Measurements from ENCODE around the gene TNNC2. TPM values are rescaled to one million over a fixed set of nuclear protein-coding genes. Genes with fewer than 3 reads are reported as not detected.
"Not testable (repeated sequence)": the region's sequence is repeated elsewhere in the genome, so short reads cannot be mapped to it uniquely, and the experiment has no call there.

TNNC2 gene
- total and polyA plus RNA-seq, 2 experiments from 2014 or later: 0.83 TPM; not detected in 1

DNA sequence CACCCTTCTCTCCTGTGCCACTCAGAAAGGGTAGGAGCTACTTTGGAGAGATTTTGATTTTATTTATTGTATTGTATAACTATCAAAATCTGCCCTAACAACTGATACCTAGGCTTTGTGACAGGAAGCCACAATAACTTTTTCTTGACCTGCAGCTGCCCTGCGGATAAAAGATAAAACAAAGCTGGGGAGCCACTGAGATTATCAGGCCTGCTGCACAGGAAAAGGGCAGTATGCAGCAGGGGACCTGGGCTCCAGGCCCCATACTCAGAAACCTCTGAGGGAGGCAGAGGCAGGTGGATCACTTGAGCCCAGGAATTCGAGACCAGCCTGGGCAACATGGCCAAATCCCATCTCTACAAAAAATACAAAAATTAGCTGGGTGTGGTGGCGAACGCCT, 5.5 kb upstream of the TNNC2 start:
- Histone ChIP-seq H3K4me1 (ENCODE audit: insufficient read depth) (peaks cover 32% of the 10 kb centered on the region), H2AFZ (peak overlapping the region; percentile 86), H3K27ac (peak overlapping the region; percentile 97), H3K4me2 (ENCODE audit: unreplicated experiment) (peak overlapping the region; percentile 96), H4K20me1 (ENCODE audit: insufficient read depth) (no peaks in the 10 kb centered on the region), H3K4me3 (peak overlapping the region; percentile 92), H3K27me3 (replicated peaks; ENCODE audit: insufficient read depth) (no peaks in the 10 kb centered on the region), H3F3A (ENCODE audit: insufficient read depth) (peaks cover 37% of the 10 kb centered on the region; the same call in 1 of the 2 replicates), H3K9me2 (ENCODE audit: insufficient read depth) (no peaks in the 10 kb centered on the region), H3K9me3 (ENCODE audit: low read depth) (no peaks in the 10 kb centered on the region), H3K36me3 (ENCODE audit: low read depth) (peaks cover 5% of the 10 kb centered on the region; the same call in 1 of the 2 replicates), H3K79me2 (ENCODE audit: insufficient read depth) (peaks cover 28% of the 10 kb centered on the region), H3K9ac (peak overlapping the region; percentile 95)
- TF ChIP-seq EZH2phosphoT487 (IDR thresholded peaks at IDR 0.05; ENCODE audit: insufficient read depth, low read depth): no peak
- no peak for TF ChIP-seq EZH2 (IDR thresholded peaks at IDR 0.05; ENCODE audit: insufficient read depth, poor library complexity, severe bottlenecking)
- in situ Hi-C loops (cut with MboI): no loop called here
- WGBS, 2 experiments (ENCODE audit: low coverage in 1 of 2, low lambda C conversion rate in 2 of 2, missing lambda C conversion rate in 2 of 2): 59 to 72% methylated on average over 4 of the region's 4 CpGs
- no peak for DNase-seq

DNA sequence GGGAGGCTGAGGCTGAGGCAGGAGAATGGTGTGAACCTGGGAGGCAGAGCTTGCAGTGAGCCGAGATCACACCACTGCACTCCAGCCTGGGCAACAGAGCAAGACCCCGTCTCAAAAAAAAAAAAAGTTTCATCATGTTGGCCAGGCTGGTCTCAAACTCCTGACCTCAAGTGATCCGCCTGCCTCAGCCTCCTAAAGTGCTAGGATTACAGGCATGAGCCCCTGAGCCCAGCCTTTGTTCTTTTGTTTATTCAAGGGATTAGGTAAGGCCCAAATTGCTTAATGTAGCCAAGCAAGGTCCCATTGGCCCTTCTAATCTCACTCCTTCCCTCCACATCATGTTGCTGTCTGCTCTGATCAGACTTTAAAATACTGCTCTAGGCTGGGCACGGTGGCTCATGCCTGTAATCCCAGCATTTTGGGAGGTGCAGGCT, 2.6 kb upstream of the TNNC2 start:
- H3K27me3 ChIP-seq (replicated peaks; ENCODE audit: insufficient read depth); H3K9me3 ChIP-seq (ENCODE audit: low read depth); DNase-seq; H3K4me2 ChIP-seq (ENCODE audit: unreplicated experiment); H2AFZ ChIP-seq; H3K36me3 ChIP-seq (ENCODE audit: low read depth); H3K9me2 ChIP-seq (ENCODE audit: insufficient read depth); H3K27ac ChIP-seq; H3K9ac ChIP-seq; H3K79me2 ChIP-seq (ENCODE audit: insufficient read depth); H3K4me3 ChIP-seq; H4K20me1 ChIP-seq (ENCODE audit: insufficient read depth): not testable (repeated sequence)
- Histone ChIP-seq H3F3A (ENCODE audit: insufficient read depth) (peaks cover 24% of the 10 kb centered on the region; the same call in 1 of the 2 replicates), H3K4me1 (ENCODE audit: insufficient read depth) (peaks cover 21% of the 10 kb centered on the region)
- WGBS, 2 experiments (ENCODE audit: low coverage in 1 of 2, low lambda C conversion rate in 2 of 2, missing lambda C conversion rate in 2 of 2): 78 to 86% methylated on average over 4 of the region's 4 CpGs
- in situ Hi-C loops (cut with MboI): loop anchor here (10.0 kb wide), 1 partner anchor 125 kb away; no protein-coding TSS in a partner anchor

DNA sequence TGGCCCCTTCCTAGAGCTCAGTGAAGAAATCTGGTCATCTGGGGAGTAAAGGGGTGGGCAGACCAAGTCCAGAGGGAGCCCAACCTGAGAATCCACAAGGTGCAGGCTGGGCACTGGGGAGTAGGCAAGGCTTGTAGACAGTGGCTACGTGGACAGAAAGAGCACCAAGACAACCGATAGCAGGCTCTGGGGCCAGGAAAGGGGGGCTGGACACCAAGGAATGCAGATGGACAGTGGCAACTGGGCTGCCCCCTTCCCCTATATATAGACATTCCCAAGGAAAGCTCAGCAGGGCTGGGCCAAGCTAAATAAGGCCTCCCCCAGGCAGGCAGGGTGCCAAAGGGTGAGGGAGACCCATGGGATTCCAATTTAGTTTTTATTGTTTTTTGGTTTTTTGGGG, 1.5 kb upstream of the TNNC2 start:
- H3K9me3 ChIP-seq (ENCODE audit: low read depth): no peaks in the 10 kb centered on the region
- H3K27ac ChIP-seq: no peak overlapping the region
- H3K27me3 ChIP-seq (replicated peaks; ENCODE audit: insufficient read depth): no peaks in the 10 kb centered on the region
- H3K4me3 ChIP-seq: no peak overlapping the region
- H2AFZ ChIP-seq: no peak overlapping the region
- WGBS, 2 experiments (ENCODE audit: low coverage in 1 of 2, low lambda C conversion rate in 2 of 2, missing lambda C conversion rate in 2 of 2): 43 to 77% methylated on average over 2 of the region's 2 CpGs
- DNase-seq: peak; percentile 24
- TF ChIP-seq EZH2 (IDR thresholded peaks at IDR 0.05; ENCODE audit: insufficient read depth, poor library complexity, severe bottlenecking) (no peak), EZH2phosphoT487 (IDR thresholded peaks at IDR 0.05; ENCODE audit: insufficient read depth, low read depth) (no peak)
- no peaks in the 10 kb centered on the region for H3K79me2 ChIP-seq (ENCODE audit: insufficient read depth)
- H3K9me2 ChIP-seq (ENCODE audit: insufficient read depth): no peaks in the 10 kb centered on the region
- no peak overlapping the region for H3K9ac ChIP-seq
- H3K4me1 ChIP-seq (ENCODE audit: insufficient read depth): peaks cover 18% of the 10 kb centered on the region
- in situ Hi-C loops (cut with MboI): loop anchor here (10.0 kb wide), 1 partner anchor 126 kb away; no protein-coding TSS in a partner anchor
- H3K4me2 ChIP-seq (ENCODE audit: unreplicated experiment): no peak overlapping the region
- H3F3A ChIP-seq (ENCODE audit: insufficient read depth): peaks cover 21% of the 10 kb centered on the region; the same call in 1 of the 2 replicates
- no peaks in the 10 kb centered on the region for H3K36me3 ChIP-seq (ENCODE audit: low read depth)
- H4K20me1 ChIP-seq (ENCODE audit: insufficient read depth): no peaks in the 10 kb centered on the region

DNA sequence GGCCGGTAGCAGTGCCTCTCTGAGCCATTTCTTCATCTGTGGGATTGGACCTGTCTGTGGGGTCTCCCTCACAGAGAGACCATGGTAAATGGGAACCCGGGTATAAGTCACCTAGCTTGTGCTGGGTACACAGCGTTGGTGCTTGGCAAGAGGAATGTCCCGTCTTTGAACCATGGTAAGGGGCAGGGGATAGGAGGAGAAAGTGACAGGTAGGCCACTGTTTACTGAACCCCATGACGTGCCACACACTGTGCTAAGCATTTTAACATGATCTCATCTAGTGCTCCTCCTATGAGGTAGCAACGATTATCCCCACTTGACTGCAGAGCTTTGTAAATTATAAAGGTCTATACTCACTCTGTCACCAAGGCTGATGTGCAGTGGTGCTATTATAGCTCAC, 600 bp upstream of the TNNC2 start:
- Histone ChIP-seq H3K27ac (no peak overlapping the region), H3F3A (ENCODE audit: insufficient read depth) (peaks cover 14% of the 10 kb centered on the region; the same call in 1 of the 2 replicates), H3K9me3 (ENCODE audit: low read depth) (no peaks in the 10 kb centered on the region), H3K9ac (no peak overlapping the region), H3K9me2 (ENCODE audit: insufficient read depth) (no peaks in the 10 kb centered on the region), H2AFZ (no peak overlapping the region), H3K4me2 (ENCODE audit: unreplicated experiment) (no peak overlapping the region), H3K4me3 (no peak overlapping the region), H3K4me1 (ENCODE audit: insufficient read depth) (peaks cover 14% of the 10 kb centered on the region), H3K36me3 (ENCODE audit: low read depth) (no peaks in the 10 kb centered on the region), H4K20me1 (ENCODE audit: insufficient read depth) (no peaks in the 10 kb centered on the region), H3K79me2 (ENCODE audit: insufficient read depth) (no peaks in the 10 kb centered on the region), H3K27me3 (replicated peaks; ENCODE audit: insufficient read depth) (no peaks in the 10 kb centered on the region)
- in situ Hi-C loops (cut with MboI): loop anchor here (10.0 kb wide), 1 partner anchor 127 kb away; no protein-coding TSS in a partner anchor
- WGBS, 2 experiments (ENCODE audit: low coverage in 1 of 2, low lambda C conversion rate in 2 of 2, missing lambda C conversion rate in 2 of 2): 87 to 98% methylated on average over 6 of the region's 6 CpGs
- TF ChIP-seq EZH2phosphoT487 (IDR thresholded peaks at IDR 0.05; ENCODE audit: insufficient read depth, low read depth) (no peak), EZH2 (IDR thresholded peaks at IDR 0.05; ENCODE audit: insufficient read depth, poor library complexity, severe bottlenecking) (no peak)
- DNase-seq: no peak

Data from GM23248 (cell line).